Activated naive CD8-positive, alpha-beta T cell (primary cell): Measurements from ENCODE around the gene OR13G1.
A peak's percentile ranks its signal among the peaks of the same experiment; 100 is the strongest.

Experiments used
- H3K27ac Mint-ChIP-seq: one replicate; pipeline ENCODE4 v1.8.0; 2021; ENCODE audit warnings: mixed read lengths
- H3K27me3 Mint-ChIP-seq: one replicate; pipeline ENCODE4 v1.8.0; 2021; ENCODE audit warnings: mixed read lengths
- H3K36me3 Mint-ChIP-seq: one replicate; pipeline ENCODE4 v1.8.0; 2021; ENCODE audit warnings: mixed read lengths
- H3K4me1 Mint-ChIP-seq: one replicate; pipeline ENCODE4 v1.8.0; 2021; ENCODE audit warnings: low read depth, mixed read lengths
- H3K4me3 Mint-ChIP-seq: one replicate; pipeline ENCODE4 v1.8.0; 2021; ENCODE audit warnings: mild to moderate bottlenecking, mixed read lengths
- H3K9me3 Mint-ChIP-seq: one replicate; pipeline ENCODE4 v1.8.0; 2021; ENCODE audit warnings: low read depth, mixed read lengths

OR13G1 gene

GRCh38 chr1:247638781-247639180 lies 40.8 kb downstream of the OR13G1 start:
- H3K9me3 Mint-ChIP-seq, result no peaks in the 10 kb centered on the region
- peak overlapping the region; percentile 51 for H3K4me3 Mint-ChIP-seq
- peaks cover 40% of the 10 kb centered on the region for H3K27me3 Mint-ChIP-seq
- H3K27ac Mint-ChIP-seq, result no peak overlapping the region
- H3K36me3 Mint-ChIP-seq, result no peaks in the 10 kb centered on the region
- peaks cover 5% of the 10 kb centered on the region for H3K4me1 Mint-ChIP-seq

GRCh38 chr1:247638011-247638410 lies 41.5 kb downstream of the OR13G1 start:
- Mint-ChIP-seq H3K27ac (no peak overlapping the region), H3K4me3 (no peak overlapping the region), H3K9me3 (no peaks in the 10 kb centered on the region), H3K27me3 (peaks cover 37% of the 10 kb centered on the region), H3K4me1 (peaks cover 5% of the 10 kb centered on the region), H3K36me3 (no peaks in the 10 kb centered on the region)

GRCh38 chr1:247627951-247628350 lies 51.6 kb downstream of the OR13G1 start:
- H3K9me3 Mint-ChIP-seq, result no peaks in the 10 kb centered on the region
- peaks cover 3% of the 10 kb centered on the region for H3K27me3 Mint-ChIP-seq
- H3K36me3 Mint-ChIP-seq, result no peaks in the 10 kb centered on the region
- no peak overlapping the region for H3K4me3 Mint-ChIP-seq
- no peak overlapping the region for H3K27ac Mint-ChIP-seq
- no peaks in the 10 kb centered on the region for H3K4me1 Mint-ChIP-seq
